Calu3 (cell line): ENCODE data around the gene FGD3. TPM values are rescaled to one million over a fixed set of nuclear protein-coding genes. Genes with fewer than 3 reads are reported as not detected.

Source experiments
- BruUV-seq: library from RNA; stranded (reverse); fragments of 400-500 nt; replicated peaks from 2 replicates; lab custom pipeline; 2021; lab: Mats Ljungman, UMichigan
- CTCF ChIA-PET: fragments of 300-600 bp; sonication (Branson Sonifier 250); formaldehyde crosslinking; loops from one replicate; lab custom pipeline; 2022; ENCODE audit warnings: antibody characterized with exemption; lab: Charles Lee
- DNase-seq: peaks from one replicate; pipeline ENCODE4 v3.0.0; 2022
- H3K27ac Mint-ChIP-seq: one replicate; pipeline ENCODE4 v1.8.0; 2022; ENCODE audit warnings: mixed read lengths; ENCODE audit not compliant: unreplicated experiment
- H3K27me3 Mint-ChIP-seq: one replicate; pipeline ENCODE4 v1.8.0; 2022; ENCODE audit warnings: mixed read lengths; ENCODE audit not compliant: unreplicated experiment
- H3K36me3 Mint-ChIP-seq: one replicate; pipeline ENCODE4 v1.8.0; 2022; ENCODE audit warnings: mild to moderate bottlenecking, moderate library complexity, mixed read lengths; ENCODE audit not compliant: insufficient read depth, unreplicated experiment
- H3K4me1 Mint-ChIP-seq: one replicate; pipeline ENCODE4 v1.8.0; 2022; ENCODE audit warnings: mild to moderate bottlenecking, low read depth, mixed read lengths; ENCODE audit not compliant: unreplicated experiment
- H3K4me3 Mint-ChIP-seq: one replicate; pipeline ENCODE4 v1.8.0; 2022; ENCODE audit warnings: mild to moderate bottlenecking, low read depth, moderate library complexity, mixed read lengths; ENCODE audit not compliant: unreplicated experiment
- H3K9me3 Mint-ChIP-seq: one replicate; pipeline ENCODE4 v1.8.0; 2022; ENCODE audit warnings: low read depth, mixed read lengths; ENCODE audit not compliant: unreplicated experiment
- intact Hi-C: fragments of 100-400 bp; cut with micrococcal nuclease; formaldehyde crosslinking; loops from one replicate; pipeline ENCODE4 v1.10.0; 2022; ENCODE audit not compliant: unreplicated experiment
- total RNA-seq: library from RNA; stranded (reverse); gene quantifications from 2 replicates; pipeline ENCODE4 v1.2.3, GENCODE V29; 2022
- TF ChIP-seq, protein P1 (sequence below): fragments of 200-600 bp; IDR thresholded peaks from one replicate; pipeline ENCODE4 v1.8.0; 2022; ENCODE audit warnings: antibody characterized with exemption; ENCODE audit not compliant: unreplicated experiment

Gene FGD3
- total RNA-seq, 1 experiment from 2014 or later = 3.1 TPM

DNA sequence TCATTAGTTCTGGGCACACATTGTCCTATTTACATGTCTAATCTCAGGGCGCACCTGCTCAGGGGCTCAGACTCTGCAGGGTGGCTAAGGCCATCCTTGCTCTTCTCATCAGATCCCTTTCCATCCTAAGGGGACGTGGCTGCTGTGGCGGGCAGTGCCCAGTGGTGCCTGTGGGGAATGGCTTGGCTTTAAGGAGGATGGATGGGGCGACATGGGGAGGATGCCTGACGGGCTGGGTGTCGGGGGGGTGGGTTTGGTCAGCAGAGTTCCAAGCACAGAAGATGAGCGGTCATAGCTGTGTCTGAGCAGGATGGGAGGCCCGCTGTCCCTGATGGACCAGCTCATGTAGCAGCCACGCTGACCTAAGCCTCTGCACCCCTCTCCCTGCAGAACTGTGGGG lies 70.3 kb downstream of the FGD3 start:
- Mint-ChIP-seq H3K9me3 (no peaks in the 10 kb centered on the region), H3K27ac (no peak overlapping the region), H3K4me3 (no peak overlapping the region), H3K27me3 (no peaks in the 10 kb centered on the region), H3K4me1 (no peaks in the 10 kb centered on the region), H3K36me3 (peaks cover 6% of the 10 kb centered on the region)
- BruUV-seq = no TSS peak
- DNase-seq = no peak
- CTCF ChIA-PET = no interaction called here
- intact Hi-C loops = no loop called here
- TF ChIP-seq, protein P1, sequence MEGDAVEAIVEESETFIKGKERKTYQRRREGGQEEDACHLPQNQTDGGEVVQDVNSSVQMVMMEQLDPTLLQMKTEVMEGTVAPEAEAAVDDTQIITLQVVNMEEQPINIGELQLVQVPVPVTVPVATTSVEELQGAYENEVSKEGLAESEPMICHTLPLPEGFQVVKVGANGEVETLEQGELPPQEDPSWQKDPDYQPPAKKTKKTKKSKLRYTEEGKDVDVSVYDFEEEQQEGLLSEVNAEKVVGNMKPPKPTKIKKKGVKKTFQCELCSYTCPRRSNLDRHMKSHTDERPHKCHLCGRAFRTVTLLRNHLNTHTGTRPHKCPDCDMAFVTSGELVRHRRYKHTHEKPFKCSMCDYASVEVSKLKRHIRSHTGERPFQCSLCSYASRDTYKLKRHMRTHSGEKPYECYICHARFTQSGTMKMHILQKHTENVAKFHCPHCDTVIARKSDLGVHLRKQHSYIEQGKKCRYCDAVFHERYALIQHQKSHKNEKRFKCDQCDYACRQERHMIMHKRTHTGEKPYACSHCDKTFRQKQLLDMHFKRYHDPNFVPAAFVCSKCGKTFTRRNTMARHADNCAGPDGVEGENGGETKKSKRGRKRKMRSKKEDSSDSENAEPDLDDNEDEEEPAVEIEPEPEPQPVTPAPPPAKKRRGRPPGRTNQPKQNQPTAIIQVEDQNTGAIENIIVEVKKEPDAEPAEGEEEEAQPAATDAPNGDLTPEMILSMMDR = no peak

DNA sequence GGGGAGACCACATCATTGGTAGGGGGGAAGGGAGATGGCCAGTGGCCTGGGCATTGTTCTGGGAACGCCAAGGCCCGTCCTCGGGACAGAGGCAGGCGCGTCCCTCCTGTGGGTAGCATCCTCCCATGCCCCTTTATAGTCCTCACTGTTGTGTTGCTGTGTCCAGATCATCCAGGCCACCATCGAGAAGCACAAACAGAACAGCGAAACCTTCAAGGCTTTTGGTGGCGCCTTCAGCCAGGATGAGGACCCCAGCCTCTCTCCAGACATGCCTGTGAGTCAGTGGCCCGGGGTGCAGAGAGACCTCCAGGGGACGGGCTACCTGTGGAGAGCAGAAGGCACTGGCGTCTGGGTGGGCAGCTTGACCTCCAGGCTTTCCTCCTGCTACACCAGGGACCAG lies 72.8 kb downstream of the FGD3 start:
- no peaks in the 10 kb centered on the region for H3K4me1 Mint-ChIP-seq
- no peaks in the 10 kb centered on the region for H3K9me3 Mint-ChIP-seq
- intact Hi-C loops = no loop called here
- CTCF ChIA-PET = no interaction called here
- H3K27ac Mint-ChIP-seq = no peak overlapping the region
- no peak for DNase-seq
- H3K36me3 Mint-ChIP-seq = peaks cover 6% of the 10 kb centered on the region
- no peaks in the 10 kb centered on the region for H3K27me3 Mint-ChIP-seq
- TF ChIP-seq, protein P1 = no peak
- no peak overlapping the region for H3K4me3 Mint-ChIP-seq
- BruUV-seq = no TSS peak

DNA sequence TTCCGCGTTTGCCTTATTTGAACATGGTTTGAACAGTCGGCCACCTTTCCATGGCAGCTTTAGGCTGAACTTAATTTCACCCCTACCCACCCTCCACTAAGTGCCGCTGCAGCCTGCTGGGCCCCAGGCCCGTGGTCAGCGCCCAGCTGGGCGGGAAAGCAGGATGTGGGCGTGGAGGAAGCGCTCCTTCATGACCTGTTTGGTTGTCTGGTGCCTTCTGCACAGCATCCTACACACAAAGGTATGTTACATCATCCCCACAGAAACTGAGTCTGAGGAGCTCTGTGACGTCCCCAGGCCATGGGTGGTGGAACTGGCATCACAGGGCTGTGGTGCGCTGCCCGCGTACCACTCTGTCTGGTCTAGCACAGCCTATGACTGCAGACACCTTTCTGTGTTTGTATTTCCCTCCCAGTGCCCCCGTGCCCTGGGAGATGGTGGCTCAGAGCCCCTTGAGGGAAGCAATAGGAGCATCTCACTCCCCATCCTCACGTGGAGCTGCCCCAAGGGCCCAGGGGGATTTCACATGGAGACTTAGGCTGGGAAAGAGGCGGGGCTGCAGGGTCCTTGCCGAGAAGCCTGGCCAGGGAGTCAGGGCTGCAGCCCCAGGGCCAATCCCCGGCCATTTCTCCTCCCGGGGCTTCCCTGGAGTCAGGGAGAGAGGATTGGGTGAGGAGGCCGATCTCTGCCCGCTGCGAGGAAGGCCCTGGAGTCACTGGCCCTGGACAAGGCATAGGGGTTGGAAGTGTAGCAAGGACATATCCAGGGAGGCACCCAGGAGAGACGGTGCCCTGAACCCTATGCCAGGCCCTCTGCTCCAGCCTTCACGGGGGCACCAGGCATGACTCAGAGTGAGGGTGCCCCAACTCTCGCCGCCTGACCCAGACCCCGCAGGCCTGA lies 73.7 kb downstream of the FGD3 start:
- no peak for DNase-seq
- peaks cover 6% of the 10 kb centered on the region for H3K36me3 Mint-ChIP-seq
- no peak overlapping the region for H3K4me3 Mint-ChIP-seq
- CTCF ChIA-PET = interaction anchor here (0.5 kb wide), 1 partner anchor 18 kb away, joined by 3 read pairs; no protein-coding TSS in a partner anchor
- no peaks in the 10 kb centered on the region for H3K9me3 Mint-ChIP-seq
- no peaks in the 10 kb centered on the region for H3K4me1 Mint-ChIP-seq
- no peaks in the 10 kb centered on the region for H3K27me3 Mint-ChIP-seq
- TF ChIP-seq, protein P1 = no peak
- no TSS peak for BruUV-seq
- intact Hi-C loops = no loop called here
- no peak overlapping the region for H3K27ac Mint-ChIP-seq

DNA sequence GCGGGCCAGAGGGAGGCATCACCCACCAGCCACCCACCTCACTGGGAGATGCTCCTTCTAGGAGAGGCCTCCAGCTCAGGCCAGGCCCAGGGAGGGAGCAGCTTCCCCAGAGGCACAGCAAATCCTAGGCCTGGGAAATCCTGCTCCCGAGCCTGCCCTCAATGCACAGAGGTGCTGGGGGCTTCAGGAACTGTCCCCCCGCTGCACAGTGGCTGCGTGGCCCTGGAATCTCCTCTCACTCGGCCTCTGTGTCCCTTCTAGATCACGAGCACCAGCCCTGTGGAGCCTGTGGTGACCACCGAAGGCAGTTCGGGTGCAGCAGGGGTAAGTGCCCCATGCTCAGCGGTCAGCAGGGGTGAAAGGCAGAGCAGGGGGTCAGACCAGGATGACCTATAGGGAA lies 74.7 kb downstream of the FGD3 start:
- Mint-ChIP-seq H3K4me3 (no peak overlapping the region), H3K36me3 (peaks cover 6% of the 10 kb centered on the region), H3K9me3 (no peaks in the 10 kb centered on the region), H3K27ac (no peak overlapping the region), H3K27me3 (no peaks in the 10 kb centered on the region), H3K4me1 (no peaks in the 10 kb centered on the region)
- TF ChIP-seq, protein P1 = no peak
- CTCF ChIA-PET = no interaction called here
- no TSS peak for BruUV-seq
- intact Hi-C loops = no loop called here
- DNase-seq = no peak
